Measurements from ENCODE around the gene PTPRE.

PTPRE gene, protein sequence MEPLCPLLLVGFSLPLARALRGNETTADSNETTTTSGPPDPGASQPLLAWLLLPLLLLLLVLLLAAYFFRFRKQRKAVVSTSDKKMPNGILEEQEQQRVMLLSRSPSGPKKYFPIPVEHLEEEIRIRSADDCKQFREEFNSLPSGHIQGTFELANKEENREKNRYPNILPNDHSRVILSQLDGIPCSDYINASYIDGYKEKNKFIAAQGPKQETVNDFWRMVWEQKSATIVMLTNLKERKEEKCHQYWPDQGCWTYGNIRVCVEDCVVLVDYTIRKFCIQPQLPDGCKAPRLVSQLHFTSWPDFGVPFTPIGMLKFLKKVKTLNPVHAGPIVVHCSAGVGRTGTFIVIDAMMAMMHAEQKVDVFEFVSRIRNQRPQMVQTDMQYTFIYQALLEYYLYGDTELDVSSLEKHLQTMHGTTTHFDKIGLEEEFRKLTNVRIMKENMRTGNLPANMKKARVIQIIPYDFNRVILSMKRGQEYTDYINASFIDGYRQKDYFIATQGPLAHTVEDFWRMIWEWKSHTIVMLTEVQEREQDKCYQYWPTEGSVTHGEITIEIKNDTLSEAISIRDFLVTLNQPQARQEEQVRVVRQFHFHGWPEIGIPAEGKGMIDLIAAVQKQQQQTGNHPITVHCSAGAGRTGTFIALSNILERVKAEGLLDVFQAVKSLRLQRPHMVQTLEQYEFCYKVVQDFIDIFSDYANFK

DNA sequence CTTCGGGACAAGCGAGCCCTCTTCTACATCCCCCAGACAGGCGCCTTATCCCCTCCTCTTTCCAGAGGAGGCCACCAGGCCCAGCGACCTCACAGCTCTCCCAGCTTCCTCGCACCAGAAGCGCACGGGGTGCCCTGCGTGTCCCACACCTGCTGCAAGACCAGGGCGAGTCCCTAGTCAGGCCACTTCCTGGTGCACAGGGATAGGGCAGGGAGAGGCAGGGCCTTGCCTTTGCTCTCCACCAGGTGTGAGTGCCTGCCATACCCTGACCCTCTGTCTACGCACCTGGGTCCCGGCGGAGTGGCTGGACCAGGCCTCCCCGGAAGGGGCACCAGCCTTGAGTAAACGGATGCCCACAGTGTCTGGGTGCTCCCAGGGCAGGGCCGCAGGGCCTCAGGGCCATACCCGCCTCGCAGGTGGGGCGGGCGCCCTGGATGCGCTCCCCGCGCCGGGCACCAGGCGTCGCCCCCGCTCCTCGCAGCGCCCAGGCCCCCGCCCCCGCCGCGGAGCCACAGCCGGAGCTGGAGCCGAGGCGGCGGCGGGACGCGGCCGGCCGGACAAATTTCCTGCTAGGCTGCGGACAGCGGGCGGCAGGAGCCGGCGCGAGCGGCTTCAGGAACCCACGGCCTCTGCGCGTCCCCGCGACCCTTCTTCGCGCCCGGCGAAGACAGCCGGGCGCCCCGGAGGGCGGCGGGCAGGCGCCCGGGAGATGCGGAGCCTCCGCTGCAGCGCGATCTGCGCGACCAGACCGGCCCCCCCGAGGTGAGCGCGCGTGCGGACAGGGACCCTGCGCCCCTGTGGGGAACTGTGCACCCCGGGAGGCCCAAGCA lies at the start of gene PTPRE:
TSS of gene PTPRE (plus strand) at position 556 of the 830 bp plus-strand sequence. CDS start 133,779 bp downstream, outside the sequence.
- DNase-seq, result peak; percentile 58

DNA sequence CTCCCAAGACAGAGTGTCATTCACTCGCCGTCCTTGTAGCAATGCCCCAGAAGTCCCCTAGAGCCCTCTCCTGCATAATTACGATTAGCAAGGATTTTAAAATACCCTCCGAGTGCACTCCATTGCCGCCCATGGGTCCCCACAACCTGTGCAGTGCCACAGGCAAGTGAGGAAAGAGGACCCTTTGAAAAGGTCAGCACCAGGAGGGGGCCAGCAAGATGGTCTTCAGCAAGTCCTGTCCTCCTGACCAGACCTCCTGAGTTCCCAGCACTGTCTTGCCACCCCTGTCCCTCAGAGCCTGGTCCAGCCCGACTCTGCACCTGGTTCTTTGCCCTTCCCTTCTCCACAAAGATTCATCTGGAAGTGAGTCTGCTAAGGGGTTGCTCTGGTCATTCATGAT lies 46.3 kb upstream of the PTPRE start:
- DNase-seq, result no peak

DNA sequence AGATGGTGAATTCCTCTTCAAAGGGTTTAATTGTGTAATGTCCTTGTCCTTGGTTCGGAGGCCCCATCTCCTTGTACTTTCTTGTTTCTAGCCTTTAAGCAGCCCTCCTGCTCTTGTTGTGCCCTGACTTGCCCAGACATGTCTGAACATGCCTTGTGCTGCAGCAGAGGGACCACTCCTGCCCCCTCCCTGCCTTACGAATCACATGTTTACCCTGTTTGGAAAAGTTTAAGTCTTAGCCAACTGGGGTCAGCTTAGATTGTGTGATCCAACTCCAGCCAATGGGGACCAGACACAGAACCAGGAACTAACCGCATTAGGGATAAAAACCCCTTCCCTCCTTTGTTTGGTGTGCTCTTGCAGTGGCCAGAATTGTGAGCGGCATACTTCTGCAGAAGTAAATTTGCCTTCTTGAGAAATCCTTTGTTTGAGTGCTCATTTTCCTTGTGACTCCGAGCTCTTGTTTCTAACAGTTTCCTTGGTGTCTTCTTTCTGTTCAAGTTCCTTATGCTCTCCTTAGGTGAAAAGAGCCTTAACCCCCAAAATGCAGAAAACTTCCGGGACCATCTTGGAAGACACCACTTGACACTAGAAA lies 43.6 kb upstream of the PTPRE start:
- no peak for DNase-seq

DNA sequence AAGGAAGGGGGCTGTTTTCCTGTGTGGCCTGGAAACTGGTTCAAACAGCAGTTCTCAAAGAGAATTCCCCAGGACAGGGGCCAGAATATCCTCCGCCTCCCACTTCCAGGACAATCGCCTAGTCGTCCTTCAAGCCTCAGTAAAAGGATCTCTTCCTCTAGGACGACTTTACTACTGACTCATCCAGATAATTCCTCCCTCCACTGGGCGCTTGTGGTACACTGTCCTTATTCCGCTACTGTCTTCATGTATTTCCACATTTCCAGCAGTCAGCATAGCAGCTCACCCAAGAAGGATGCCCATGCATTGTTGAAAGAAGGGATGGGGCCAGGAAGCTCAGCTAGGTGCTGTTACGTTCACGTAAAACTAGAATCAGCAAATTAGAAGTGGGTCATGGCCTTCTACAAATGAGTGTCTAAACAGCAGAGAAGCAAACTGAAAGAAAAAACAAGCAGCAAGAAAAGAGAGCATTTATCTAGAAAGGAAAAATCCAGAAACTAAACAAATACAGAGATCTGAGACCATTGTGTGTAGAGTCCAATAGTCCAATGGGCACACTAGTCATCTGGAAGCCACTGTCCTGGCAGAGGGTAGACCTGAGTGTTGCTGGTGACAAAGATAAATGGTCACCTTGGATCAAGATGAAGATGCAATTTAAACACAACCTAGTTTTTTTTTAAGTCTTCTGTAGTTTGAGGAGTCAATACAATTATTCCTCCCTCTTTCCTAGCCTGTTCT lies 40.5 kb upstream of the PTPRE start:
- no peak for DNase-seq

DNA sequence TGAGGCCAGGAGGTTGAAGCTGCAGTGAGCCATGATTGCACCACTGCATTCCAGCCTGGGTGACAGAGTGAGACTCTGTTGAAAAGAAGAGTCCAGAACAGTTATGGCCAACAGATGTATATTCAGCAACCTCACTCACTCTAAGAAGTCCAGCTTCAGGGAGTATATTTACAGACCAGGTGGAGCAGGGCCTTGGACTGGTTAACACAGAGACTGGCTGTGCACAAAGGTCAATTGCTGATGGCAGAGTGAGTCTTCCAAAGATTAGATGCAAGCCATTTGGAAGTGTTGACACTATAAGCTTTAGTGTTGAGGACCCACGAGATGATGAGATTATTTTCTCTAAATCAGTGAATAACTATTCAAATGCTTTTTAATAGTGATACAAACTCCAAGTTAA lies 39.1 kb upstream of the PTPRE start:
- no peak for DNase-seq

DNA sequence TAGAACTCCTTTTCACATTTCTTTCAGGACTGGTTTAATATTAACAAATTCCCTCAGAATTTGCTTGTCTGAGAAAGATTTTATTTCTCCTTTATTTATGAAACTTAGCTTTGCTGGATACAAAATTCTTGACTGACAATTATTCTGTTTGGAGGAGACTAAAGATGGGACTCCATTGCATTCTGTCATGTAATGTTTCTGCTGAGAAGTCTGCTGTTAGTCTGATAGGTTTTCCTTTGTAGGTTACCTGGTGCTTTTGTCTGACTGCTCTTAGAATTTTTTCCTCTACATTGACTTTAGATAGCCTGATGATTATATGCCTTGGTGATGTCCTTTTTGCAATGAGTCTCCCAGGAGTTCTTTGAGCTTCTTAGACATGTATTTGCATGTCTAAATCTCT lies 37.6 kb upstream of the PTPRE start:
- no peak for DNase-seq

DNA sequence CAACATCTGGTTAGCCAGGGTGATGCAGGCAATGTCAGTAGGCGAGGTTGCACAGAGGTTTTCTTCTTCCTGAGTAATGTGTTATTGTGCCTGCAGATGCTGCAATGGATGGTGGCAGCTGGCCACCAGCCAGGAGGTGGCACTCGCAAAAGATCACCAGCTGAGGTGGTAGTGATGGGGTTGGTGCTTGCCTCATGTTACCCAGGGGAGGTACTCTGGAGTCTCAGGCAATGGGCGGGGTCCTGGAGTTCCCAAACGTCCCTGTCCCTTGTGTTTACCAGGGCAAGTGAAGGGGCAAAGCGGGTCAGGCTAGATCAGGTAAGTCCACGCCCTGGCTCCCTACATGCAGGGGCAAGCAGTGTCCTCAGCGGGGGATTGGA lies 35.3 kb upstream of the PTPRE start:
- no peak for DNase-seq

DNA sequence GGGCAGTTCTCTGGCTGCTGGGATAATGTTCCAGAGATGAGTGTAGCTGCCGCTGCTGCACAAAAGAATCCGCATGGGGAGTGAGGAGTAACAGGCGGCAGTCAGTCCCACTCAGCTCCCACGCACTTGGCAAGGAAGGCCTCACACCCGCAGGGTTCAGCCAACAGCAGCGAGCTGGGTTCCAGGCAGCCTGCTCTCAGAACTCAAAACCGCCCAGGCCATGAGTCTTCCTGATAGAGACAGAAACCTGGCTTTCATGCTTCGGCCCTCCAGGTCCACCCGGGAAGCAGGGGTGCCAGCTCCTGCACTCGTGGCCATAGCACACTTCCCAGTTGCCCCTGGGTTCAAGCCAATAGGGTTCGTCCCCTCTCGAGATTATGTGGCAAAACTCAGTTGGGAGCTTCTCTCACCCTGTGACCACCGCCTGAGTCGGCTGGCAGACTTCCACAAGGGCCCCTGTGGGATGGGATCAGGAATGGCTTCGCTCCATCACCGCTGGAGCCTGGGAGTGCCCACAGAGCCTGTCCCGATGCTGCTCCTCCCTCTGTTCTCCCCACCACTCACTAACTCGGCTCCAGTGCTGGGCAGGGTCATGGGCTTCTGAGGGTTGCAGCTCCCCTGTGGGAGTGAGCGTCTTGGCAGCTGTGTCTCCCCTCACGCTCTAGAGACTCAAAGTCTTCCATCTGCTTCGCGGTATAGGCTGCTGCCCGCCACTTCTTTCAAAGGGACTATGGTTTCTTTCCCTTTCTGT lies 34.7 kb upstream of the PTPRE start:
- no peak for DNase-seq

DNA sequence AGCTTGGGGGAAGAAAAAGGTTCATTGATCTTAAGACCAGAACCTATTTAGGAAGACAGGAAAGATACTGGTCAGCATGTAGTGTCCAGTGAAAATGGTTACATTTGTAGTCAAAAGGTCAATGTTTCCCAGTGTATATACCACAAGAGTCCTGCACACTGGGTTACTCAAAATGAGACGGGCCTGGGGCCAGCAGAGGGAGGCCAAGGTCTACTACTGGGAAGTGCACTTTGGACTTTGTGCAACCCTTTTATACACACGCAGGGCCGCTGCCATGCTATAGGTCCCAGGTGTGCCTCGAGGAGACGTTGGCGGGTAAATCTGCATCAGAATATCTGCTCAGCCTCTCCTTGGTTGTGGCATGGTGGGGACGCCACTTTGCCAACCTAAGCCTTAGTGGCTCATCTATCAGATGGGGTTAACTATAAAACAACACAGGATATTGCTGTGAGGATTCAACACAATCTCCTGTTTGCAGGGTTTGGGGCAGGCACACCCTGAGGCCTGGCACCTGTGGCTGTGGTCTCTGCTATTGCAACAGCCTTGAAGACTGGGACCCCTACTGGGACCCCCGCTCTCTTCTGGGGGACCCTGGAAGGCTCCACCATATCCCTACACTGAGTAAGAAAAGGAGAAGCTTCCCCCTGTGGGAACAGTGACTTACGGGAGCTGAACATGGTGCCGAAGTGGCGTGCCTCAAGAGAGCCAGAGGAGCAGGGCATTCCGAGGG lies 33.9 kb upstream of the PTPRE start:
- no peak for DNase-seq

DNA sequence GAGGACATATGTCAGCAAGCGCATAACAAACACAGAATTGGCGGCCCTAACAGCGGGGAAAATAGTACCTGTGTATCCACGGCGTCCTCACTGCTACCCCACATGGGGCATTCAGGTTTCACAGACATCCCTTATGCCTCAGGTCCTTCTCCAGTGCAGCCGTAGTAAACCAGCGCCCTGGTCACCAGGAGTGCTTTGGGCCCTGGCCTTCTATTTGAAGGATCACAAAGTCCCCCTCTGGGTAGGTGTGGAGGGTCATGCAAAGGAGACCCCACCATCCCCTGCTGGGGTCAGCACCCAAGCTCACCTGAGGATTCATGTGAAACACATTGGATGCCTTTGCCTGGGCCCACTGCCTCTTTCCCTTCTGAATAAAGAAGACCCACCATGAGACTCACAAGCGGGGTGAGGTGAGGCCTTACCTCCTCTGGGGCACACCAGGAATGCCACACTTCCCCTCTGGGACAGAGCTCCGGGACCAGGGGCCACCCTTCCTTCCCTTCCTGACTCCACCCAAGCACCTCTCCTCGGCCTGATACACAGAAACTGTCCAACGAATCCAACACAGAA lies 32.9 kb upstream of the PTPRE start:
- DNase-seq, result no peak

DNA sequence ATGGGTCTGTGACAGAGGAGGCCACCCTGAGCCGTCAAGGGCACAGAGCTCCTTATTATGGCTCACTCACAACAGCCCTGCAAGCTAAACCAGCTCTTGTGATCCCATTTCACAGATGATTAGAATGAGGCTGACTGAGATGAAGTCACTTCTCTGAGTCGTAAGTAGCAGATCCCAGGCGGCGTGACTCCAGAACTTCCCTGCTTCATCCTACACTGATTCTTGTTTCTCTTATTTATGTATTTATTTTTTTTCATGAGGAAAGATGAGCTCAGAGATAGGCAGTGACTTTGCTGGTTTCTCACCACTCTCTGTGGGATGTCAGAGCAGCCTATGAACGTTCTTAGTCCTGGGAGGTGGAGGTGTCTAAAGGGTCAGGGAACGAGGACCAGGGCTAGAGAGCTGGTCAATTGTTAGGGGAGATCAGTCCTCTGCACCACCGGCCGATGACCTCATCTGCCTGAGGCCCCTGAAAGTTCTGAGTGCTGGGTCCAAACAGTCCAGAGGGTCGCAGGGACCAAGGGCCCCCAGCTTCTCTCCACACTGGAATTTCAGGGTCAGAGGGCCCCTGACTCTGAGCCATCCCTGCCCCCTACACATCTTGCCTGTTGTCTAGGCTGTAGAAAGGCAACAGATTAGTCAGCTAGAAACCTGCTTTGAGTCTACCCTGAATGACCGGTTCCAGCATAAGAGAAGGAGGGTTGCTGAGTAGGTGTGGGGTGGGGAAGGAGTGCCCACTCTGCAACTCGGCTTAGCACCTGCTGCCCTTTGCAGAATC lies 32.0 kb upstream of the PTPRE start:
- DNase-seq, result no peak

DNA sequence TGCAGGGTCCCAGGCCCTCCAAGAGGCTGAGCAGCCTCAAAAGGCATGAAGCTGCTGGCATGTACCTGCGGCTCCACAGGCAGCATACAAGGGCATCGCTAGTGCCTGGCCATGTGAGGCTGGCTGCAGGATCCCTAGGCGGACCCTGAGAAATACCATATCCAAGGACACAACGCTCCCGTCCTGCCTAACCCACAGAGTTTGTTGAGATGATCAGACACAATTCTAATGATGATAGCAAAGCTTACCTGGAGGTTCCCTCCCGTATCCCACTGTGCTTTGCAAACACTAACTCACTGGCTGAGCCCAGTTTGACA lies 31.5 kb upstream of the PTPRE start:
- no peak for DNase-seq

DNA sequence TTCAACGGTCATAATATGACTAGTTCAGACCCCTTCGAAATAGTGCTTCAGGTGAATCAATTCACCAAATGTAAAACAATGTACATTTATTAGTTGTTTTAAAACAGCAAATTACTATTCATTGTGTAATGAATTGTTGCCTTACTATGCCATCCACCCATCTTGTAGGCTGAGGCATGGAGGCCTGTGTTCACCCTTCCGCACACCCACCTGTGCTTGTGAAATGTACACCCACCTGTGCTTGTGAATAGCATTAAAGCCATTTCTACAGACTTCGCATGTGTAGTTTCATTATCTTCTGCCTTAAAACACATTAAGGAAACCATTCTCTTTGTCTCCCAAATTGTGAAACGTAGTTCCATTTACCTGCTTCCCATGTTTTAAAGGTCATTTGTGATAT lies 31.0 kb upstream of the PTPRE start:
- no peak for DNase-seq

DNA sequence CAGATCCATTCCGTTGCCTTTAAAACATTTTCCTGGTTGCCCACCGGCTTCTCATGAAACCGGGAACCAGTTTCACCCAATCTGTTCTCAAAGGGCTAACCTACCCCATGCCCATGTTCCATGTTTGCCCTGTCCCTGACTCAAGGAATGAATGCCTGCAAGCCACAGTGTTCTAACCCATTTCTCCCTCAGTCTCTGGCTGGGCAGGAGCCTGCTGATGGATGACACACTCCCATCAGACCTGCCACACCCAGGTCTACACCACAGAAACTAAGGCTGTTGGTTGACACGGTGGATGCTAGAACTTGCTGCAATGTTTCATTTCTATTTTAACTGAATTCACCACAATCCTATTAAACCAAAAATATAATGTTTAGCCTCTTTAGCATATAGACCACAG lies 29.8 kb upstream of the PTPRE start:
- DNase-seq, result no peak

DNA sequence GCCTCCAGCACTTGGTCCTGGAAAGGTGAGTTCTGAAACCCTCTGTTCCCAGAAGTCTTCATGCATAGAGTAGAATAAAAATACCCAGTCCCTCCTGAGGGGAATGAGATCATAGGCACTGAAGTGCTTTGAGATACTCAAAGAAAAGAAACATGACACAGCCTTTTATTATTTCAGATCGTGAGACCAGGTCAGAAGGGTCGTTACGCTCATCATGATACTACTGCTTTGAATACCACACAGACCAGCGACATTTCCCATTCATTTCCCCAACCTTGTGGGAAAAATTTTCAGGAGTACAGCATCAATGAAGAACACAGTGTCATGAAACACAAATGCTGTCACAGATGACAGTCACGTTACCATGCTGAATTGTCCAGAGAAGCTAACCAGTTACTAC lies 29.2 kb upstream of the PTPRE start:
- no peak for DNase-seq

DNA sequence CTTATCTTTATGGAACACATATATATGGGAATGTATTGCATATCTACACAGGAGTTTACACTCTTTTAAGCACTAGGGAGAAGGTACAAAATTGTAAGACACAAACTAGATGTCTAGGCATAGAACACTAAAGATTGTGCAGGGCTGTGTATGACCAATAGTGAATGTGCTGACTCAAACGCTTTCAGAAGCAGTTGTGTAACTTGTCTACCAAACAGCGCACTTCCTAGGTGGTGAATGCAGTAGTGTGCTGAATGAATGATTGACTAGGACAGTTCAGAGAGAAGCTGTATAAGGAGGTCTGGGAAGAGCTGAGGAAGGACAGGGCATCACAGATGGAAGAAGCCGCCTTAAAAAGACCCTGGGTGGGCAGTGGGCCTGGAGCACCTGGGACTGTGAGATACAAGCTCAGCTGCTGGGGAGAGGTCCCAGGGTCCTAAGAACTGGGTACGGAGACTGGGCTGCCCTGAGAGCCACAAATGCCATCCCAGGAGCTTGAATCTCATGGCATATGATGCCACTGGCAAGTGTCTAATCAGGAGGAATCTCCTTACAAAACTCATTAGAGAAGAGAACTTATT lies 28.3 kb upstream of the PTPRE start:
- DNase-seq, result no peak

DNA sequence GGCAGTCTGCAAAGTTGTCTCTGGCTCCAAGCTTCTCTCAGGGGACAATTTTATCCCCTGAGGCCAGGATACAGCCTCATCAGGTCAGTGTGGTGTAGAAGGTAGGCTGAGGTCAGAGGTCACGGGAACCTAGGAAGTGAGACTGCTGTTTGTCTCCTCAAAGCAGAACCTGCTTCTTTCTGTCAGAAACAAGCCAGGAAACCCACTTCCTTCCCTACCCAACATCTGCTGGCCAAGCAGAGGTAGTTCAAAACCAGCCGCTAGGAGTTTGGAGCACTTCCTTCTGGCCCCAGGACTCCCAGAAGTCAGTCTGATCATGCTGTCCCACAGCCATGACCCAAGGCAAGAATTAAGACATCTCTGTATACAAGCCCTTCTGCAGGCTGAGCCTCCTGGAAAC lies 26.3 kb upstream of the PTPRE start:
- DNase-seq, result peak; percentile 21

DNA sequence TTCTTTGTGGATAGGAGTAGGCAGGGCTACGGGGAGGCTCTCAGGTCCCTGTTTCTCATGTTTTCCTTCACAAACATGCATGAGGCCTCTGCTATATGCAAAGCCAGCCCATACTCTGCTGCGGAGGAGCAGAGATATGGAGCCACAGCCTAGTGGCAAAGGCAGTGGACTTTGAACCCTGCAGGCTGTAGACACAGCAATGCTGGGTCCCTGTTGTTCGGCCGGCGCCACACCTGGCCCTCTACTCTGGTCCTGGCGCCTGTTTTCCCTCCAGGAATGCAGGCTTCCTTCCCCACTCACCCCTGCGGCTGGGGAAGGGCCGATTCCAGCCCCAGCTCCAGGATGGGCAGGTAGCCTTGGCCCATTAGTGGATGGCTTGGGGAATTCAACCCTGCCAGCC lies 25.6 kb upstream of the PTPRE start:
- DNase-seq, result no peak

DNA sequence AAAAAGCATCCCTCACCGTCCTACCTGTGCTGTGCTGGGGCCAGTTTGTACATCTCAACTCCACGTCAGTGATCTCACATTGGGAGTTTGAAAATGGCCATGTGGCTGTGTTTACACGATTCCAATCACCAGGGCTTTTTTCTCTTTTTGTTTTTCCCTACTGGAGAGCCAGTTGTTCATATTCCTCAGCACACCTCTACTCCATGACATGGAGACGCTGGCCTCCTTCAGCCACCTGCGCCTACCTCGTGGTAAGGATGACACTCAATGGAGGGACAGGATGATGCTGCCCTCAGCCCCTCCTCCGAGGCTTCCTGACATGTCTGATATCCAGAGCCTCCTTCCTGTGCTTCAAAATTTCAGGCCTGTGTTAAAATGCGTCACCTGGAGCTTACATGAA lies 24.5 kb upstream of the PTPRE start:
- DNase-seq, result no peak

All from CD4-positive, alpha-beta T cell treated with Interleukin-10 for 1 hour (primary cell).